Measurements from ENCODE around the gene PIK3R2.
"Not testable (repeated sequence)": the region's sequence is repeated elsewhere in the genome, so short reads cannot be mapped to it uniquely, and the experiment has no call there.

The PIK3R2 gene

DNA sequence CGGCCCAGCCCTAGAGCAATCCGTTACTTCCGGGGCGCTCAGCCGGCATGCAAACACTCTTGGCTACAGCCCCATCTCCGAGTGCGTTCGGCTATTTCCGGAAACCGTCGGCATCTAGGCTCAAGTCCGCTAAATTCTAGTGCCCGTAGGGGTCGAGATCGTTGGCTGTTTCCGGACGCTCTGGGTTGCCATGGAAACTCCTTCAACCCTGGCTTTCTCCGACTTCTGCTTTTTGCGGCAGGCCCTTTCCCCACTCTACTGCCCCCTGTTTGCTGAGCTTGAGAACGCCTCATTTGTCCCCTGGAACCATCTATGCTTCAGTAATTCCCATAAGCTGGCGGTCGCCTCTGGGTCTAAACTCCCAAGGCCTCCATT, 534 bp upstream of the PIK3R2 start:
- in situ Hi-C loops (cut with MboI; ENCODE audit: low sequenced_read_pairs): no loop called here

- in situ Hi-C loops (cut with MboI; ENCODE audit: low sequenced_read_pairs): no loop called here
These were observed 682 bp downstream of the PIK3R2 start for GRCh38 chr19:18153556-18154134.

GRCh38 chr19:18155095-18156087, 2.4 kb downstream of the PIK3R2 start:
- in situ Hi-C loops (cut with MboI; ENCODE audit: low sequenced_read_pairs): no loop called here

DNA sequence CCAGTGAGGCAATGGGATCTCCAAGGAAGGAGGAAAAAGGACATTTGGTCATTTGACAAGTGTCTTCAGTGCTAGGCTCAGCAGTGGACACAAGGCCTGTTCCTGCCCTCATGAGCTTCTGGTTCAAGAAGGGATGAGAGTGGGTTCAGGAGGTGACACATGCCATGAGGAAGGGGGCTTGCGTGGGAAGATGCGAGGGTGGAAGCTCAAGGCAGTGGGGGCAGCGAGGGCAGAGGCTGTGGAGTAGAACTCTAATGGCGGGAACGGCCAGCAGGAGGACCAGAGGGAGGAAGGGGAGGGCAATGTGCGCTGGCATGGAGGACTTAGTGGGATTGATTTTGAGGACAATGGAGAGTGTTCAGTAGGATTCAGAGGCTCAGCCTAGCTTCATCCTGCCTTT, 3.3 kb downstream of the PIK3R2 start:
- in situ Hi-C loops (cut with MboI; ENCODE audit: low sequenced_read_pairs): no loop called here

DNA sequence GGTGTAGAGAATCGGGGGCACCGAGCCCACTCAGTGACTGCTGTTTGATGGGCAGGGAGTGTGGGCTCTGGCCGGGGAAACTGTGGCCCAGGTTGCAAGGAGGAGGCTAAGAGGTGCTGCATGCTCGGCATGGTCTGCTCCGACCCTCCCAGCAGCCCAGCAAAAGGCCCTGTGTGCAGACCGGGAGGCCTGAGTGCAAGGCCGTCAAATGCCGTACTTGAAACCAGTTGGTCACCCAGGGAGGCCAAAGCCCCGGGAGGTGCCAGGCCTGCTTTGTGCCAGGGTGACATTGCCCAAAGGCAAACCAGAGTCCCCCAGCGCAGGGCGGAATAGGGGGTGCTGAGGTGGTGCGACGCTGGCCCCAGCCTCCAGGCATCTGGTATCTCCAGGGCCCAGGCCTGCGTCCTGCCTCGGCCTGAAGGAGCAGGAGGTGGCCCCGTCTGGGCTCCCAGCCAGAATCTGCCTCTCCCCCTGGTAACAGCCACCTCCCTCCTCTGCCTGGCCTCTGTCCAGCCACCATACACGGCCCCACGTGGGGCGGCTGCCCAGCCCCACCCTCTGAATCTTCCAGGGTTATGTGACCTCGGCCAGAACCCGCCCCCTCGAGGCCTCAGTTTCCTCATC, 4.0 kb downstream of the PIK3R2 start:
- in situ Hi-C loops (cut with MboI; ENCODE audit: low sequenced_read_pairs): no loop called here

GRCh38 chr19:18157465-18158063, 4.6 kb downstream of the PIK3R2 start:
- in situ Hi-C loops (cut with MboI; ENCODE audit: low sequenced_read_pairs): no loop called here

DNA sequence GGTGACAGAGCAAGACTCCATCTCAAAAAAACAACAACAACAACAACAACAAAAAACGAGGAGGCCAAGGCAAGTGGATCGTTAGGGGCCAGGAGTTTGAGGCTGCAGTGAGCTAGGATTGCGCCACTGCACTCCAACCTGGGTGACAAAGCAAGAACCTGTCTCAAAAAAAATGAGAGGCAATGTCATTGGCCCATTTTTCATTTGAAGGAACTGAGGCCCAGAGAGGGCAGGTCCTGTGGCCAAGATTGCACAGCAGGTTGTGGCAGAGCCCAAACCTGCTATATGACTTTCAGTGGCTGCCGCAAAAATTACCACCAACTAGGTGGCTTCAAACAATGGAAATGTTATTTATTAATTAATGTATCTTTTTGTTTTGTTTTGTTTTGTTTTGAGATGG, 5.5 kb downstream of the PIK3R2 start:
- in situ Hi-C loops (cut with MboI; ENCODE audit: low sequenced_read_pairs): no loop called here

- in situ Hi-C loops (cut with MboI; ENCODE audit: low sequenced_read_pairs): not testable (repeated sequence)
These were observed 6.2 kb downstream of the PIK3R2 start for GRCh38 chr19:18159059-18159616.

GRCh38 chr19:18159810-18160209, 6.8 kb downstream of the PIK3R2 start:
- in situ Hi-C loops (cut with MboI; ENCODE audit: low sequenced_read_pairs): no loop called here

DNA sequence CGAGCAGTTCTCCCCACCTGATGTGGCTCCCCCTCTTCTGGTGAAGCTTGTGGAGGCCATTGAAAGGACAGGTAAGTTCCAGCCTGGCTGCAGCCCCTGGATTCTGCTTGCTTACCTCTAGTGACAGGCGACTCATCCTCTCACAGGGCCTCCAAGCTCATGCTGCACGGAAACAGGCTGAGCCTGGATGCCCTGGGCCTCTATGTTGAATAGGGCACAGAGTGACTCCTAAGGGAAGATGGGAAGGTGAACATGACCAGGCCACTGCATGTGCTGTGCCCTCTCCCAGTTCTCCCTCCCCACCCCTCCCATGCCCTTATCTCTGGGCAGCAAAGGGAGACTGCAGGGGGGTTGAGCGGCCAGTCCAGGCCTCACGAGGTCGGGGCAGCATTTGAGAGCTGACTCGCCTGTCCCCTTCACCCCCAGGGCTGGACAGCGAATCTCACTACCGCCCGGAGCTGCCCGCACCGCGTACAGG, 7.6 kb downstream of the PIK3R2 start:
- in situ Hi-C loops (cut with MboI; ENCODE audit: low sequenced_read_pairs): no loop called here

DNA sequence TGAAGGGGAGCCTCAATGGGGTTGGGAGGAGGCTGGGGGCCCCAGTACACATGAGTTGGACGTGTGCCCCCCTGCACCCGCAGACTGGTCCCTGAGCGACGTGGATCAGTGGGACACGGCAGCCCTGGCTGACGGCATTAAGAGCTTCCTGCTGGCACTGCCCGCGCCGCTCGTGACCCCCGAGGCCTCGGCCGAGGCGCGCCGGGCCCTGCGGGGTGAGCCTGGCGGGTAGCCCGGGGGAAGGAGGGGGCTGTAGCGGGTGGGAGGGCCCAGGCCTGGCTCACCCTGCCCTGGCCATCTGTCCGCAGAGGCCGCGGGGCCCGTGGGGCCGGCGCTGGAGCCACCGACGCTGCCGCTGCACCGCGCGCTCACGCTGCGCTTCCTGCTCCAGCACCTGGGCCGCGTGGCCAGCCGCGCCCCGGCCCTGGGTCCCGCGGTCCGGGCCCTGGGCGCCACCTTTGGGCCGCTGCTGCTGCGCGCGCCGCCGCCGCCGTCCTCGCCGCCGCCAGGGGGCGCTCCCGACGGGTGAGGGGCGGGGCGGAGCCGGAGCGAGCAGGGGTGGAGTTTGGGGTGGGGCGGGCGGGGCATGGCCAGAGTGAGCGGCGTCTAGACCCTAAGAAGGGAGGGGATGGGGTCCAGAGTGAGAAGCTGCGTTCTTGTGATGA, 8.1 kb downstream of the PIK3R2 start:
- in situ Hi-C loops (cut with MboI; ENCODE audit: low sequenced_read_pairs): no loop called here

DNA sequence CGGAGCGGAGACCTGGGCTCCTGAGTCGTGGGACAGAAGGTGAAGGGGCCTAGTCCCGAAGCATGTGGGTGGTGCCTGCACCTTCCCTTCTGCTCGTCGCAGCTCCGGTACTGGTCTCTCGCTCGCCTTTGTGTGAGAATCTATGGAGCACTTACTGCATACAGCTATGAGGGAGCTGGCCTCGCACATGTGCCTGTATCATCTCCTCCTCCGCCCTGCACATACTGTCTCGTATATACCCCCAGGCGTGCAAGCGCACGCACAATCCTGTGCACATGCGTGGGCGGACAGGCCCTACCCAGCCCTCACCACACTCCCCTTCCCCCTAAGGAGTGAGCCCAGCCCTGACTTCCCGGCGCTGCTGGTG, 8.7 kb downstream of the PIK3R2 start:
- in situ Hi-C loops (cut with MboI; ENCODE audit: low sequenced_read_pairs): no loop called here

DNA sequence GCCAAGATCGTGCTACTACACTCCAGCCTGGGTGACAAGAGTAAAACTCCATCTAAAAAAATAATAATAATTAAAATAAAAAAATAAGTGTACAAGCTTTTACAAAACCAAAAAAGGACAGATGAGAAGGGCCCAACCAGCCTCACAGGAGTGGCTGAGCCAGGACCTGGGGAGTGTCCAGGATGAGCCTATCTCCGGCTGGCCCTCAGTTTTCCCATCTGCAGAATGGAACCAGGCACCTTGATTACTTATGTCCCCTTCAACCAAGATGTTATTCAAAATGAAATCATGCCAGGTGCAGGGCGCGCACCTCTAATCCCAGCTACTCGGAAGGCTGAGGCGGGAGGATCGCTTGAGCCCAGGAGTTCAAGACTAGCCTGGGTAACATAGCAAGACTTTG, 11.1 kb downstream of the PIK3R2 start:
- in situ Hi-C loops (cut with MboI; ENCODE audit: low sequenced_read_pairs): no loop called here

DNA sequence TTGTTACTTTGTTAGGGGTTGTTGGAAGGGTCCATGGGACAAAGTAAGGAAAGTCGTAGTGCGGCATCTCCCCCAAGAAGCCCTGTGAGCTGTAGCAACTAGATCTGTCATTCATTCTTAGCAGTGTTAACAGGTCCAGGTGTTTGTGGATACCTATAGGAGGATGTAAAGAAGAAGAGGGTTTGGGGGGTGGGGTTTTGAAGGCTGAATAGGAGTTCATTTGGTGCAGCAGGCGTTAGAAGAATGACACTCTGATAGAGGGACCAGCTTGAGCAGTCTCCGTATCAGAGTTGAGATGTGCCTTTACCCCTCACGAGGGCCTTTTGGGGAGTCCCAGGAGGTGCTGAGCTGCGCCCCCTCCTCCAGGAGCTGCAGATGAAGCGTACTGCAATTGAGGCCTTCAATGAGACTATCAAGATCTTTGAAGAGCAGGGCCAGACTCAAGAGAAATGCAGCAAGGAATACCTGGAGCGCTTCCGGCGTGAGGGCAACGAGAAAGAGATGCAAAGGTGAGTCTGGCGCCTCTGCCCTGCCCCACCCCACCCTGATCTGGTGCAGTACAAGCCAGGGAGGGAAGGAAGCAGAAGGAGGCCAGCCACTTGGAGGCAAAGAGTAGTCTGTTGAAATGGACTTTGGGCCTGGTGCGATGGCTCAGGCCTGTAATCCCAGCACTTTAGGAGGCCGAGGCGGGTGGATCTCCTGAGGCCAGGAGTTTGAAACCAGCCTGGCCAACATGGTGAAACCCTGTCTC, 13.0 kb downstream of the PIK3R2 start:
- in situ Hi-C loops (cut with MboI; ENCODE audit: low sequenced_read_pairs): no loop called here

DNA sequence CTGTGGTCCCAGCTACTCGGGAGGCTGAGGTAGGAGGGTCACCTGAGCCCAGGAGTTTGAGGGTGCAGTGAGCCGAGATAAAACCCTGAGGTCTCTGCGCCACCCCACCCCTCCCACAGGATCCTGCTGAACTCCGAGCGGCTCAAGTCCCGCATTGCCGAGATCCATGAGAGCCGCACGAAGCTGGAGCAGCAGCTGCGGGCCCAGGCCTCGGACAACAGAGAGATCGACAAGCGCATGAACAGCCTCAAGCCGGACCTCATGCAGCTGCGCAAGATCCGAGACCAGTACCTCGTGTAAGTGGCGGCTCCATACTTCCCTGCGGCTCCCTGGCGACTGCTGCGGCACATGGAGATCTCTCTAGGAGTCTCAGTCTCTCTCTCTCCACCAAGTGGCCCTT, 14.0 kb downstream of the PIK3R2 start:
- in situ Hi-C loops (cut with MboI; ENCODE audit: low sequenced_read_pairs): no loop called here

DNA sequence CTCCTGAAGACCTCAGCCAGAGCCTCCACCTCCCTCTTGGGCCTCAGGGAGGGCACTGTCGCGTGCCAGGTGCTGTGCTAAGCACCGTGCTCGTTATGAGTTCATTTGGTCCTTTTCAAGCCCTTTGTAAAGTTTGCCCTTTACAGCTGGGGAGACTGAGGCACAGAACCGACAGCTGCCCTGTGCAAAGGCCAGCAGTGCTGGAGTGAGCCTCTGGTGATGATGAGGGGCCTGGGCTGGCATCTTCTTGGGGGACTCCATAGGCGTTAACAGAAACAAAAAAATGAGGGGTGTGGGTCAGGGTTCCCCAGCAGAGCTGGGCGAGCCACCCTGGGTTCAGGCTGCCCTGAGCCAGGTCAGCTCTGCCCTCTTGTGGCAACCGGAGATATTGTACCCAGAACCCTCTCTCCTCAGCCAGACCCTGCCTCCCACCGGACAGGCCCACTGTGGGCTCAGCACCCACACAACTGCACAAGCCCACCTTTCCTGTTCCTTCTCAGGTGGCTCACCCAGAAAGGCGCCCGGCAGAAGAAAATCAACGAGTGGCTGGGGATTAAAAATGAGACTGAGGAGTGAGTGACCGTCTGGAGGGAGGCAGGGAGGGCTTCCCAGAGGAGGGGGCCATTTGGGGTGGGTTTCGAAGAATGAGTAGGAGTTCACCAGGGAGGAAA, 15.1 kb downstream of the PIK3R2 start:
- in situ Hi-C loops (cut with MboI; ENCODE audit: low sequenced_read_pairs): no loop called here

GRCh38 chr19:18168673-18169381, 15.9 kb downstream of the PIK3R2 start:
- in situ Hi-C loops (cut with MboI; ENCODE audit: low sequenced_read_pairs): no loop called here

DNA sequence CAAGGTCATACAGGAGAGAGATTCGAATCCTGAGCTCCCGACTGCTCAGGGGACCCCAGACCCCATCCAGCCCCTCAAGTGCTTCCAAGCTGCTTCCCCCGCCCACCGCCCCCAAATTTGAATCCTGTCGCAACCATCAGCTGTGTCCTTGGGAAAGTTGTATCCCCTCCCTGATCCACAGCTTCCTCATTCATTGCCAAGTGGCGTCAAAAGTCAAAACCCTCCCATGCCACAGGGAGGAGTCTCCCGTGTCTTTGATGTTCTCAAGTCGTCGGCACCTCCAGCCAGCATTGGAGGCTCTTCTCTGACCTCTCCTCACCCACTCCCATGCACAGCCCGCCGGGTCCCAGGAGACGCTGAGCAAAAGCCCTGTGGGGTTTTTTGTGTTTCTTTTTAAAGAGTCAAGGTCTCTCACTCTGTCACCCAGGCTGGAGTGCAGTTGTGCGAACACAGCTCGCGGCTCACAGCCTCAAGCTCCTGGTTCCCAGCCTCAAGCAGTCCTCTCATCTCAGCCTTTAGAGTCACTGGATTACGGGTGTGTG, 17.8 kb downstream of the PIK3R2 start:
- in situ Hi-C loops (cut with MboI; ENCODE audit: low sequenced_read_pairs): no loop called here

All from hTERT RPE-1 (cell line).